ENCODE results near the gene PTH2R.

PTH2R gene

GRCh38 chr2:208463721-208464120 lies 57.1 kb downstream of the PTH2R start:
- H3K9me3 ChIP-seq (ENCODE audit: insufficient read depth, low read length) = no peaks in the 10 kb centered on the region
- no peak overlapping the region for H2AFZ ChIP-seq (ENCODE audit: low read depth, low read length, severe bottlenecking)
- no peaks in the 10 kb centered on the region for H3F3A ChIP-seq (ENCODE audit: insufficient read depth)
- no peaks in the 10 kb centered on the region for H4K20me1 ChIP-seq (ENCODE audit: low read depth, low read length)
- H3K79me2 ChIP-seq (ENCODE audit: insufficient read depth, low read length) = no peaks in the 10 kb centered on the region
- TF ChIP-seq CTCF (IDR thresholded peaks at IDR 0.05; ENCODE audit: insufficient read depth, low read length, poor library complexity, severe bottlenecking) (no peak), EZH2phosphoT487 (conservative IDR thresholded peaks at IDR 0.05; ENCODE audit: low read length) (no peak)
- no peak overlapping the region for H3K4me3 ChIP-seq (ENCODE audit: insufficient read depth, low read length, poor library complexity, severe bottlenecking)
- H3K4me2 ChIP-seq (ENCODE audit: low read depth, low read length, poor library complexity, severe bottlenecking) = no peak overlapping the region
- H3K9ac ChIP-seq (ENCODE audit: low read length) = no peak overlapping the region
- H3K27me3 ChIP-seq (ENCODE audit: low read length) = no peaks in the 10 kb centered on the region
- H3K9me2 ChIP-seq (replicated peaks; ENCODE audit: insufficient read depth, low read length) = no peaks in the 10 kb centered on the region
- no peaks in the 10 kb centered on the region for H3K36me3 ChIP-seq (ENCODE audit: low read length)
- no peak overlapping the region for H3K27ac ChIP-seq (ENCODE audit: low read depth, low read length)

DNA sequence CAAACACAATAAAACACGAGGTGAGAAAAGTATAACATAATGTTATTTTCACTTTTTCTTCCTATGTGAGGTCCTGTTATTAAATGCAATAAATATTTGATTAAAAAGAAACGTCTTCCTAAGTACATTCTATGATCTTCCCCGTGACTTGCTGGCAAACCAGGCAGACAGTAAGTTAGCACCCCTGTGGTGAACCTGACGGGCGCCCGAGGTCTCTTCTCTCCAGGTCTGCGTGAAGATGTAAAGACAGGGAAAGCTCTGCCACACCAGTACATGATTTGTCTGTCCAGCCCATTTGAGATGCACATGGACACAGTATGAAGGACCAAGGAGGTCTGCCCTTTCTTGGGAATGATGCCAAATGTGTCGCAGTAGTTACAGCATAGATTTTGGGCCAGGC lies 57.6 kb downstream of the PTH2R start:
- H3K79me2 ChIP-seq (ENCODE audit: insufficient read depth, low read length) = no peaks in the 10 kb centered on the region
- H3K27ac ChIP-seq (ENCODE audit: low read depth, low read length) = no peak overlapping the region
- no peaks in the 10 kb centered on the region for H3K9me3 ChIP-seq (ENCODE audit: insufficient read depth, low read length)
- no peak overlapping the region for H3K9ac ChIP-seq (ENCODE audit: low read length)
- no peaks in the 10 kb centered on the region for H4K20me1 ChIP-seq (ENCODE audit: low read depth, low read length)
- no peaks in the 10 kb centered on the region for H3F3A ChIP-seq (ENCODE audit: insufficient read depth)
- no peak overlapping the region for H2AFZ ChIP-seq (ENCODE audit: low read depth, low read length, severe bottlenecking)
- no peak overlapping the region for H3K4me3 ChIP-seq (ENCODE audit: insufficient read depth, low read length, poor library complexity, severe bottlenecking)
- no peak overlapping the region for H3K4me2 ChIP-seq (ENCODE audit: low read depth, low read length, poor library complexity, severe bottlenecking)
- no peaks in the 10 kb centered on the region for H3K27me3 ChIP-seq (ENCODE audit: low read length)
- TF ChIP-seq CTCF (IDR thresholded peaks at IDR 0.05; ENCODE audit: insufficient read depth, low read length, poor library complexity, severe bottlenecking) = no peak
- no peak for TF ChIP-seq EZH2phosphoT487 (conservative IDR thresholded peaks at IDR 0.05; ENCODE audit: low read length)
- H3K9me2 ChIP-seq (replicated peaks; ENCODE audit: insufficient read depth, low read length) = no peaks in the 10 kb centered on the region
- H3K36me3 ChIP-seq (ENCODE audit: low read length) = no peaks in the 10 kb centered on the region

DNA sequence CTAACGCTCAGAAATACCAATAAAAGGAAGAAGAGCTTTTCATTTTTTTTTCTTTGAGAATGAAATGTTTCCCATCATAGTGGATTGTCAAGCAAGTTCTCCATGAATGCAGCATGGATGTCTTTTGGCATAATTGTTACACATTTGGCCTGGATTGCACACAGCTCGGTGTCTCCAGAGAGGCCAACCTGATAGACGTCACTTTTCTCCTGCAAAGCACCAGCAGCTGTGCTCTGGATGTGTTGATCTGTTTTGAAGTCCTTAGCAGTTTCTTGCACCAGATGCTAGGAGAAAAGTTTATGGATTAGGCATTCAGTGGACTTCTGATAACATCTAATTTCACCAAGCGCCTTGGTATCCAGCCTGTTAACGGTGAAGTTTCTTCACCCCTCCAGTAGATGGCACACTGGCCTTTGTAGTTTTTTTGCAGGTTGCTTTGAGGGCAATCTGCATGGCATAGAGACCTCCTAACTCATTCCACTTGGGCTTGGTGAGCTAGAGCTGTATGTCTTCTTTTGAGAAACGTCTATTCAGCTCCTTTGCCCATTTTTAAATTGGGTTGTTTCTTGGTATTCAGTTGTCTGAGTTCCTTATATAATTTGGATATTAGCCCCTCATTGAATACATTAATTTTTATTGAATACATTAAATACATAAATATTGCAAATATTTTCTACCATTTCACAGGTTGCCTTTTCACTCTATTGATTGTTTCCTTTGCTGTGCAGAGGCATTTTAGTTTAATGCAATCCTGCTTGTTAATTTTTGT lies 59.7 kb downstream of the PTH2R start:
- no peak overlapping the region for H3K27ac ChIP-seq (ENCODE audit: low read depth, low read length)
- H3K9ac ChIP-seq (ENCODE audit: low read length) = no peak overlapping the region
- H4K20me1 ChIP-seq (ENCODE audit: low read depth, low read length) = no peaks in the 10 kb centered on the region

More for the DNA sequence above, 59.7 kb downstream of the PTH2R start:
- no peak overlapping the region for H3K4me3 ChIP-seq (ENCODE audit: insufficient read depth, low read length, poor library complexity, severe bottlenecking)
- TF ChIP-seq EZH2phosphoT487 (conservative IDR thresholded peaks at IDR 0.05; ENCODE audit: low read length) = no peak
- peak; percentile 46 for TF ChIP-seq CTCF (IDR thresholded peaks at IDR 0.05; ENCODE audit: insufficient read depth, low read length, poor library complexity, severe bottlenecking)
- H3K79me2 ChIP-seq (ENCODE audit: insufficient read depth, low read length) = no peaks in the 10 kb centered on the region
- H2AFZ ChIP-seq (ENCODE audit: low read depth, low read length, severe bottlenecking) = no peak overlapping the region
- no peaks in the 10 kb centered on the region for H3F3A ChIP-seq (ENCODE audit: insufficient read depth)
- no peaks in the 10 kb centered on the region for H3K27me3 ChIP-seq (ENCODE audit: low read length)
- H3K4me2 ChIP-seq (ENCODE audit: low read depth, low read length, poor library complexity, severe bottlenecking) = no peak overlapping the region
- H3K36me3 ChIP-seq (ENCODE audit: low read length) = no peaks in the 10 kb centered on the region
- H3K9me2 ChIP-seq (replicated peaks; ENCODE audit: insufficient read depth, low read length) = no peaks in the 10 kb centered on the region
- H3K9me3 ChIP-seq (ENCODE audit: insufficient read depth, low read length) = no peaks in the 10 kb centered on the region
